GM12865 (cell line): Measurements from ENCODE around the gene UPK3B.
"Not testable (repeated sequence)": the region's sequence is repeated elsewhere in the genome, so short reads cannot be mapped to it uniquely, and the experiment has no call there.

Experiments used
- DNase-seq: peaks from one replicate; pipeline ENCODE4 v3.0.0; 2010; ENCODE audit warnings: low read depth
- H3K4me3 ChIP-seq: 2 replicates; pipeline ENCODE4 v1.5.1; 2011; ENCODE audit warnings: mild to moderate bottlenecking, low read depth, low read length, control low read depth
- TF ChIP-seq, protein P1 (sequence below): IDR thresholded peaks from 2 replicates; pipeline ENCODE4 v1.5.1; 2011; ENCODE audit warnings: low read length, control low read depth, low read depth, inconsistent platforms; ENCODE audit not compliant: insufficient read depth; ENCODE audit errors: missing control alignments

UPK3B gene

DNA sequence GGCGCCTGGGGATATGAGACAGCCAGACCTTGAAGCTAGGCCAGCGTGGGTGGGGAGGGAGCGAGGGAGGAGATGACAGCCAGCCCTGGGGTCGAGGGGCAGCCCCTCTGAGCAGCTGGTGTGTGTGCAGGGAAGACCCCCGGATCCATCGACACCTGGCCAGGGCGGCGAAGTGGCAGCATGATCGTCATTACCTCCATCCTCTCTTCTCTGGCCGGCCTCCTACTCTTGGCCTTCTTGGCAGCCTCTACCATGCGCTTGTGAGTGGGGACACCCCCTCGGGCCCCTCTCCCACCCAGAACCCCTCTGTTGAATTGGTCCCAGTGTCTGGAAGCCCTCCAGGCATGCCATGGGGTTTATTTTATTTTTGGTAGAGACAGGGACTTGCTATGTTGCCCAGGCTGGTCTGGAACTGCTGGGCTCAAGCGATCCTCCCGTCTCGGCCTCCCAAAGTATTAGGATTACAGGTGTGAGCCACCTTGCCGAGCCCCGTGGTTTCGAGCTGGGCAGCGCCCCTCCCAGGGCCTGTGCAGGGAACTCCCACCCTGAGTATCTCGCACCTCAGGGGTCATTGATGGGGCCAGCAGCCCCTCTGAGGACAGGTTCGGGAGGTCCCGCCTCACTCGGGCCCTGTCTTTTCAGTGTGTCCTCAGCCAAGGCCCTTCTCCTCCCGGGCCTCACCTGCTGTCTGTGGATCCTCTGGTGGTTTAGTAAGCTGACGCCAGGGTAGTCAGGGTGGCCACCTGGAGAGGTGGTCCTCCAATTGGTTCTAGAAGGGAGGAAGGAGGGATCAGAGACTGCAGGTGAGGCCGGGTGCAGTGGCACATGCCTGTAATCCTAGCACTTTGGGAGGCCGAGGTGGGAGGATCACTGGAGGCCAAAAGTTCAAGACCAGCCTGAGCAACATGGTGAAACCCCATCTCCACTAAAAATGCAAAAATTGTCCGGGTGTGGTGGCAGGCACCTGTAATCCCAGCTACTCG is 3.8 kb downstream of the UPK3B start:
- H3K4me3 ChIP-seq: no peak overlapping the region
- TF ChIP-seq, protein P1, sequence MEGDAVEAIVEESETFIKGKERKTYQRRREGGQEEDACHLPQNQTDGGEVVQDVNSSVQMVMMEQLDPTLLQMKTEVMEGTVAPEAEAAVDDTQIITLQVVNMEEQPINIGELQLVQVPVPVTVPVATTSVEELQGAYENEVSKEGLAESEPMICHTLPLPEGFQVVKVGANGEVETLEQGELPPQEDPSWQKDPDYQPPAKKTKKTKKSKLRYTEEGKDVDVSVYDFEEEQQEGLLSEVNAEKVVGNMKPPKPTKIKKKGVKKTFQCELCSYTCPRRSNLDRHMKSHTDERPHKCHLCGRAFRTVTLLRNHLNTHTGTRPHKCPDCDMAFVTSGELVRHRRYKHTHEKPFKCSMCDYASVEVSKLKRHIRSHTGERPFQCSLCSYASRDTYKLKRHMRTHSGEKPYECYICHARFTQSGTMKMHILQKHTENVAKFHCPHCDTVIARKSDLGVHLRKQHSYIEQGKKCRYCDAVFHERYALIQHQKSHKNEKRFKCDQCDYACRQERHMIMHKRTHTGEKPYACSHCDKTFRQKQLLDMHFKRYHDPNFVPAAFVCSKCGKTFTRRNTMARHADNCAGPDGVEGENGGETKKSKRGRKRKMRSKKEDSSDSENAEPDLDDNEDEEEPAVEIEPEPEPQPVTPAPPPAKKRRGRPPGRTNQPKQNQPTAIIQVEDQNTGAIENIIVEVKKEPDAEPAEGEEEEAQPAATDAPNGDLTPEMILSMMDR: no peak
- DNase-seq: no peak

DNA sequence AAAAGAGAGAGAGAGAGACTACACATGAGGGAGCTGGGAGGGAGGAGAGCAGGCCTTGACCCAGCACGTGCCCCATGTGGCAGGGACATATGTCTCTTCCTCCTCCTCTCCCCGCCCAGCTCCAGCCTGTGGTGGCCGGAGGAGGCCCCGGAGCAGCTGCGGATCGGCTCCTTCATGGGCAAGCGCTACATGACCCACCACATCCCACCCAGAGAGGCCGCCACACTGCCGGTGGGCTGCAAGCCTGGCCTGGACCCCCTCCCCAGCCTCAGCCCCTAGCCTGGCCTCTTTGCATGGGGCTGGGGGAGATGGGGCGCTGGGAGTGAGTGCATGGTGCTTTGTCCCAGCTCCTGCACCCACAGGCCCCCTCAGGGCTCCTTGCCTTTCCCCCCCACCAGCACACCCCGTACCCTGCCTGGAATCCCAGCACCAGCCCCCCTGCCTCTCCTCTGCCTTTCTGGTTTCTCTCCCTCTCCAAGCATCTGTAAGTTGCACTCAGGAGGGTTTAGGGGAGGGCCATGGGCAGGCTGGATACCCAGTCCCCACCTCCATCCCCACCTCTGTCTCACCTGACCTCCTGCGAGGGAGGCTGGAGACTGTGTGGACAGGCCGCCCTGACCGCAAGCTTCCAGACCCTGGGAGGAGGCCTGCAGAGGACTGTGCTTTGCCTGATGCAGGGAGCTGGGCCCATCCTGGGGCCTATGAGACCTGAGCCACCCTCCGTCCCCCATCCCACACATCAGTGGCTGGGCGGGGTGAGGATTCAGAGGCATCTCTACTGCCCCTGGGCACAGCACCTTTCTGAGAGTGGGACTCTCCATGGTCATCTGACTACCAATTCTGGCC is 4.8 kb downstream of the UPK3B start:
- no peak for DNase-seq
- H3K4me3 ChIP-seq: no peak overlapping the region
- TF ChIP-seq, protein P1: no peak

DNA sequence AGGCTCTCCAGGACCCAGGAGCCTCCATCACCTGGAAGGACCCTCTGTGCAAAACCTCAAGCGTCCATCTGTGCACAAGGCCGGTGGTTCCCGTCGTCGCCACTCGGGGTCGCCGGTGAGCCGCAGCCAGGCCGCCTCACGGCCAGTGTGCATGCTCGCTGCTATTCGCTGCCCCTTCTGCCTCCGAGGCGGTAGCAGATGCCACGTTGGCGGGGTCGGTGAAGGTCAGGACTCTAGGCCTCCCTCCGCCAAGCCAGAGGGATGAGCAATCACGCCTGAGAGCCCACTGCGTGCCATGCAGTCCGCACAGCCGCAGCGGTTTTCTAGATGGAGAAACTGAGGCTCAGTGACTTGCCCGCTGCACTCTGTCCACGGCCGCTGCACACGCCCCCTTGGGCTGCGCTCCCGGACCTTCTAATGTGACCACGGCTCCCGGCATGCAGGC is 5.7 kb downstream of the UPK3B start:
- TF ChIP-seq, protein P1: peak; percentile 87
- no peak overlapping the region for H3K4me3 ChIP-seq
- peak; percentile 62 for DNase-seq

DNA sequence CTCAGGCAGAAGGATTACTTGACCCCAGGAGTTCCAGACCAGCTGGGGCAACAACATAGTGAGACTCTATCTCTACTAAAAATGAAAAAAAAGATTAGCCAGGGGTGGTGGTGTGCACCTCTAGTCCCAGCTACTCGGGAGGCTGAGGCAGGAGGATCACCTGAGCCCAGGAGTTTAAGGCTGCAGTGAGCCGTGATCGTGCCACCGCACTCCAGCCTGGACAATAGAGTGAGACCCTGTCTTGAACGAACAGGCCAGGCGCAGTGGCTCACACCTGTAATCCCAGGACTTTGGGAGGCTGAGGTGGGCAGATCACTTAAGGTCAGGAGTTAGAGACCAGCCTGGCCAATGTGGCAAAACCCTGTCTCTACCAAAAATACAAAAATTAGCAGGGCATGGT is 6.6 kb downstream of the UPK3B start:
- H3K4me3 ChIP-seq, DNase-seq: not testable (repeated sequence)

DNA sequence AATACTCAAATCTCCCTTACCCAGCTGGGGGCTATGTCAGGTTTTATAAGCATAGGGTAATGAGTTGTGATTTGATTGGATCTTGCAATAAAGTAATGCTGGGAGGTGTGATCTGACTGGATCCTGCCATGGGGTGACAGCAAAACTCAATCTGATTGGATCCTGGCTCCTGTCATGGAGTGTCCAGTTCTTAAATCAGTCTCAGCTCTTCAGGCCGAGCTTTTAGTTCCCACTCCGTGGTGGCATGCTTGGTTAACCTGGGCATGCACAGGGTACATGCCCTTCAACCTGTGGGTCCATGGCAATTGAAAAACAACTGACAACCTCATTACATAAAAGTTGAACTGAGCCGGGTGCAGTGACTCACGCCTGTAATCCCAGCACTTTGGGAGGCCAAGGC is 15.8 kb downstream of the UPK3B start:
- not testable (repeated sequence) for DNase-seq, H3K4me3 ChIP-seq

DNA sequence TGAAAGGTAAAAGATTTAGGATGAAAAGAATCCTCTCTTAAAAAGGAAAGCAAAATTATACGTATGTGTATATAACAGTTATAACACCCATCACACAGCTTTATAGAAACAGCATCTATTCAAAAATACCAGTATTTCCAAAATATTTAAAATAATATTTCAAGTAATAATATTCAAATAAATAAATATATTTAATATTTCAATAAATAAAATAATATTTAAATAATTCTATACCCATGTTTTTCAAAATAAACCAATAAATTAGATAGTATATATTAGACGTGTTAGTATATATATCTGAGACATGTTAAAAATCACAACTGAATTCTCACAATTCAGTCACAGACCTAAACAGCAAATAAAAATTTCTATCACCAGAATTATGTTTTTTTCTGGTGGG is 21.3 kb downstream of the UPK3B start:
- DNase-seq, H3K4me3 ChIP-seq: not testable (repeated sequence)

DNA sequence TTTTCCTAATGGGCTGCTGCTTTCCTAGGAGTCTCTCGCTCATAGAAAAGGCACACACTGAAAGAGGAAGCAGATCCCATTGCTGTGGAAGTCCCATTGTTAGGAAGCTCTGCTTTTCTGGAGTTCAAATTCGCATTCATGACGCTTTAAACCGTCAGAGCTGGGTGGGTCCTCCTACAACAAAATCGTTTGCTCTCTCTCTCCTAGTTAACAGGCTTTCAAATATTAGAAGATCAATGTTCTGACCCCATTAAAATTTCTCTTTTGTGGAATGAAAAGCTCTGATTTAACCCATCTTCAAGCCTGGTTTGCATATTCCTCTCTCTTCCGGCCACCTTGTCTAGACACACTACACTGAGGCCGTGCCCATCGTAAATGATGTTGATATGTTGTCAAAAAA is 32.8 kb downstream of the UPK3B start, which contains the start of gene SPDYE16:
TSS of gene SPDYE16 (minus strand) at position 101 of the 400 bp plus-strand sequence. CDS start 1,838 bp downstream, outside the sequence.
- not testable (repeated sequence) for DNase-seq, H3K4me3 ChIP-seq

DNA sequence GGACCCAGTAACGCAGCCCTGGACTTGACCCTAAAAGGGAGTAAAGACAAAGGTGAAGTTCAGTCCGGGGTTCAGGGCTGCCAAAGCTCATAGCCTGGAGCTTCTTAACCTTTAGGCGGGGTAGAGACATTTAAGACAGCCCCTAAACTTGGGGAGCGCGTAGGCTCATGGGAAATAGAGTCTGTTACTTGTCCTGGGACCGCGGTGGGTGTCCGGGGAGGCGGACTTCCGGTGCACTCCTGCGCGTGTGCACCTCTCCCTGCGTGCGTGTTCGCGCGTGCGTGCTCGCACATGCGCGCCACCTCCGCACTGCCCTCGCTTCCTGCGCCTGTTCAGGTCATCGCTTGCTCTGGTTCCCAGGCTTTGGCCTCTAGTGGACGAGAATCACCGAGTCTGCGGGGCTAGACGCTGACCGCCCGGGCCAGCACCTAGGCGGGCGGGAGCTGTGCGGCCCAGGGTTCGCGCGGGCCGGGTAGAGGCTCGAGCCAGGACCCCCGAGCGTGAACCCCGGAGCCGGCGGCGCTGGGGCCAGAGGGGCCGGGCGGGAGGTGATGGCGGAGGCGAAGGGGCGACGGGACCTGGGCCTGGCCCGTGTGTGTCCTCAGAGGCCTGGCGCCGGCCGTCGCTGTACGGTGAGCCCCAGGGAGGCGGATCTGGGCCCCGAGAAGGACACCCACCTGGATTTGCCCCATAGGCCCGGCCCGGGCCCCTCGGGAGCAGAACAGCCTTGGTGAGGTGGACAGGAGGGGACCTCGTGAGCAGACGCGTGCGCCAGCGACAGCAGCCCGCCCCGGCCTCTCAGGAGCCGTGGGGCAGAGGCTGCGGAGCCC is 38.9 kb downstream of the UPK3B start:
- H3K4me3 ChIP-seq: peak overlapping the region; percentile 84

DNA sequence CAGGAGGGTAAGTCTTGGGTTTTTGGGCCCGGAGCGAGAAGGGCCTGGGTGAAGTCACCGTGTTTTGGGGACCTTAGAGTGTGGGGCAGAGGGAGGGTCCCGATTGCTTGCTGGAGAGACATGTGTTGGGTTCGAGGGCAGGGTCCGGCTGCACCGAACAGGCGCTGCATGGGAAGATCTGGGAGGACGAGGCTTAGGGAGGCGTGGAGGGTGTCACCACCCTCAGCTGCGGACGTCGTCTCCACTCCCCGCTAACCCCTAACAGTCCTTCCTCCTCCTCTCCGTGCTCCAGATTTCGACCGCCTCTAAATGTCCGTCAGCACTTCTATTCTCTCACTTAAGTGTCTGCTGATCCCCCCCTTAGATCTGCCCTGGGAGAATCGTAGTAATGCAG is 39.5 kb downstream of the UPK3B start:
- not testable (repeated sequence) for DNase-seq
- peak overlapping the region; percentile 84 for H3K4me3 ChIP-seq

More for the DNA sequence above, 38.9 kb downstream of the UPK3B start:
- peak; percentile 97 for DNase-seq

DNA sequence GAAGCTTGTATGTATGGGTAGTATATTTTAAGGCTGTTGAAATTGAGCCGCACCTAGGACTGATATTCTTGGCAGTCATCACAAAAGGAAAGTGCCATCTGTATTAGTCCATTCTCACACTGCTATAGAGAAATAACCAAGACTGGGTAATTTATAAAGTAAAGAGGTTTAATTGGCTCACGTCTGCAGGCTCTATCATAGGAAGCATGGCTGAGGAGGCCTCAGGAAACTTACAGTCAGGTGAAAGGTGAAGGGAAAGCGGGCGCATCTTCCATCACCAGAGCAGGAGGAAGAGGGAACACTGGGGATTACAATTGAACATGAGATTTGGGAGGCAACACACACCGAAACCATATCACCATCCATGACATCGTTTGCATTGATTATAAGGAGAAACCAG is 41.6 kb downstream of the UPK3B start:
- H3K4me3 ChIP-seq, DNase-seq: not testable (repeated sequence)

DNA sequence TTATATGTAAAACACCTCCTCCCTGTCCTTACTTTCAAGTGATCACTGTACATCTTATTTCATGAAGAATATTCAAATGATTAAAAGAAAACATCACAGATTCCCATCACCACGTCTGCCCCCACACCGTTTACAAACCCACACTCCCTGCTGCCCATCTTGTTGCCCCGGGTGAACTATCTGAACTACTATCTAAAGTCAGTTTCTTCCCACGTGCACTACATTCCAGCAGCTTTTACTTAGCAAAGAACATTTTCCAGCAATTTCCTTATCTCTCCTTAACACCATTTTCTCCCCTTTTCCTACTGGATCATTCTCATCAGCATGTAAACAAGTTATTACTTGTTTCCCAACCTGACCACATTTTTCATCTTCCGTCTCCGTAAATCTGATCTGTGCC is 49.3 kb downstream of the UPK3B start:
- DNase-seq, H3K4me3 ChIP-seq: not testable (repeated sequence)

DNA sequence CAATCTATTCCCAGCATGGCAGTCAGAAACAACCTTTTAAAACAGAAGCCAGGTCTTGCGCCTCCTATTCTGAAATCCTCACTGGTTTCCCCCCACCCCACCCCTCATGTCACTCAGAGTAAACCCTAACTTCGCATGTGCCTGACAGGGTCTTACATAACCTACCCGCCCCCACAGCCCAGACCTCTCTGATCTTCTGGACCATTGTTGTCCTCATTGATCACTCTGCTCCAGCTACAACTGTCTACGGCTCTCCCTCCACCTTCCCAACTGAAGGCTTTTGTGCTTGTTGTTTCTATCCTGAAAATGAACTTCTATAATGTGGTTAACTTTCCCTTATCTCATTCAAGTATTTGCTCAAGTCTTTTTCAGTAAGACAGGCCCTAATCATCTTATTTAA is 49.8 kb downstream of the UPK3B start:
- not testable (repeated sequence) for DNase-seq, H3K4me3 ChIP-seq

DNA sequence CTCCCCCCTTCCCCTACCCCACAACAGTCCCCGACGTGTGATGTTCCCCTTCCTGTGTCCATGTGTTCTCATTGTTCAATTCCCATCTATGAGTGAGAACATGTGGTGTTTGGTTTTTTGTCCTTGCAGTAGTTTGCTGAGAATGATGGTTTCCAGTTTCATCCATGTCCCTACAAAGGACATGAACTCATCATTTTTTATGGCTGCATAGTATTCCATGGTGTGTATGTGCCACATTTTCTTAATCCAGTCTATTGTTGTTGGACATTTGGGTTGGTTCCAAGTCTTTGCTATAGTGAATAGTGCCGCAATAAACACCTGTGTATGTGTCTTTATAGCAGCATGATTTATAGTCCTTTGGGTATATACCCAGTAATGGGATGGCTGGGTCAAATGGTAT is 51.0 kb downstream of the UPK3B start:
- not testable (repeated sequence) for DNase-seq, H3K4me3 ChIP-seq

DNA sequence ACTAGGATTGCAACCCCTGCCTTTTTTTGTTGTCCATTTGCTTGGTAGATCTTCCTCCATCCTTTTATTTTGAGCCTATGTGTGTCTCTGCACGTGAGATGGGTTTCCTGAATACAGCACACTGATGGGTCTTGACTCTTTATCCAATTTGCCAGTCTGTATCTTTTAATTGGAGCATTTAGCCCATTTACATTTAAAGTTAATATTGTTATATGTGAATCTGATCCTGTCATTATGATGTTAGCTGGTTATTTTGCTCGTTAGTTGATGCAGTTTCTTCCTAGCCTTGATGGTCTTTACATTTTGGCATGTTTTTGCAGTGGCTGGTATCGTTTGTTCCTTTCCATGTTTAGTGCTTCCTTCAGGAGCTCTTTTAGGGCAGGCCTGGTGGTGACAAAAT is 54.6 kb downstream of the UPK3B start:
- DNase-seq, H3K4me3 ChIP-seq: not testable (repeated sequence)
